Stomach (tissue), 4 donors: ENCODE data around the gene SLC26A1.

Experiments
- POLR2A ChIP-seq, 4 donors: fragments of 450-650 bp; IDR thresholded peaks; one replicate each; pipeline ENCODE4 v1.6.1; 2016; ENCODE audit warnings: antibody characterized with exemption in 4 of 4, control low read depth in 2 of 4, mild to moderate bottlenecking in 1 of 4, moderate library complexity in 1 of 4
- POLR2AphosphoS5 ChIP-seq, 3 donors: sonication (generic); formaldehyde crosslinking; IDR thresholded peaks; one replicate each; pipeline ENCODE4 v1.6.1; 2016; ENCODE audit warnings: antibody characterized with exemption in 3 of 3
- TF ChIP-seq, protein P1 (sequence below), 7 experiments: fragments of 450-650 bp in 4 of 7; fragments of 200-600 bp in 3 of 7; sonication (generic) in 3 of 7; IDR thresholded peaks; one replicate each; pipeline ENCODE4 v1.5.1; 2016 to 2019; ENCODE audit warnings: antibody characterized with exemption in 7 of 7, control low read depth in 2 of 7, mild to moderate bottlenecking in 1 of 7

DNA sequence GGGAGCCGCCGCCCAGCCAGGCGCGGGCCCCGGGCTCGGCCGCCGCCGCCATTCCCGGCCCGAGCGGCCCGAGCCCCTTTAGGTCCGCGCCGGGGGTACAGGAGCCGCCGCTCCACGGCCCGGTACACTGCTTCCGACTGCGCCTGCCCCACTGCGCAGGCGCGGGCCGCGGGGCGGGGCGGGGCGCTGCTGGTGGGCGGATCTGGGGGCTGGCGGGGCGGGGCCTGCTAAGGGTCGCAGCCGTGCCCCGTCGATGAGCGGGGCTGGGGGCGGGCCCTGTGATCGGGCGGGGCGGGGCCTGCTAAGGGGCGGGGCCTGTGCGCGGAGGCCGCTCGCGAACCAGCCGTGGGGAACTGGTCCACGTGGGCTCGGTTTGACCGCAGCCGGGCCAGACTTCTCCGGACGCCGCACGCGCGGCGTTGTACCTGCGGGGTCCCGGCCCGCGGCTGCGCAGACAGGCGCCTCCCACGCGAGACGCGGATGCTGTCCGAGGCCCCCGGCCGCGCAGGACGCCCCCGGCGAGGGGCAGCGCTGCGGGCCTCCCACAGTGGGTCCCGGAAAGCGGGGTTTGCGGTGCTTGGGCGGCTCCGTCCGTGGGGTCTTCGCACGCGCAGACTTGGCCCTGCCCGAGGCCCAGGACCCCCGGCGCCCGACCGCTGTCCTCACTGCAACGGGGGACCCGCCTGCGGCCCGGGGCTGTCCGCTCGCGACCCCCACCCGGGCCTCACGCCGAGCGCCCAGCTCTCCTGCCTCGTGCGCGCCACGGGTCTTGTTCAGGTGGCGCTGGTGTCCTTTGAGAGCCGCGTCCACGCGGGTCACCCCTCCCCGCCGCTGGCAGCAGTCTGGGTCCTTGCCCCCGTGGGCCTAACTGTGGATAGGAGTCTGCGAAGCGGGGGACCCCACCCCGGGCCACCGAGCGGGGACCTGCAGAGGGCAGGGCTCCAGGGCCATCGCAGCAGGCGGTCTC lies 19.5 kb downstream of the SLC26A1 start, which contains the start of gene DGKQ:
- TF ChIP-seq, protein P1, sequence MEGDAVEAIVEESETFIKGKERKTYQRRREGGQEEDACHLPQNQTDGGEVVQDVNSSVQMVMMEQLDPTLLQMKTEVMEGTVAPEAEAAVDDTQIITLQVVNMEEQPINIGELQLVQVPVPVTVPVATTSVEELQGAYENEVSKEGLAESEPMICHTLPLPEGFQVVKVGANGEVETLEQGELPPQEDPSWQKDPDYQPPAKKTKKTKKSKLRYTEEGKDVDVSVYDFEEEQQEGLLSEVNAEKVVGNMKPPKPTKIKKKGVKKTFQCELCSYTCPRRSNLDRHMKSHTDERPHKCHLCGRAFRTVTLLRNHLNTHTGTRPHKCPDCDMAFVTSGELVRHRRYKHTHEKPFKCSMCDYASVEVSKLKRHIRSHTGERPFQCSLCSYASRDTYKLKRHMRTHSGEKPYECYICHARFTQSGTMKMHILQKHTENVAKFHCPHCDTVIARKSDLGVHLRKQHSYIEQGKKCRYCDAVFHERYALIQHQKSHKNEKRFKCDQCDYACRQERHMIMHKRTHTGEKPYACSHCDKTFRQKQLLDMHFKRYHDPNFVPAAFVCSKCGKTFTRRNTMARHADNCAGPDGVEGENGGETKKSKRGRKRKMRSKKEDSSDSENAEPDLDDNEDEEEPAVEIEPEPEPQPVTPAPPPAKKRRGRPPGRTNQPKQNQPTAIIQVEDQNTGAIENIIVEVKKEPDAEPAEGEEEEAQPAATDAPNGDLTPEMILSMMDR (IDR thresholded peaks at IDR 0.05): no peak
- TF ChIP-seq POLR2A (IDR thresholded peaks at IDR 0.05) (no peak), POLR2AphosphoS5 (IDR thresholded peaks at IDR 0.05) (no peak)
